Aorta (tissue), 5 donors: Measurements from ENCODE around the gene THBS4. TPM values are rescaled to one million over a fixed set of nuclear protein-coding genes. Genes with fewer than 3 reads are reported as not detected.

ENCODE experiments used
- ATAC-seq: fragments of 200-7000 bp; cut with Tn5 transposase; one replicate; pipeline ENCODE4 v1.9.1; 2022; ENCODE audit warnings: moderate library complexity; ENCODE audit not compliant: low FRiP score
- DNase-seq, 2 donors: peaks; one replicate each; pipeline ENCODE4 v3.0.0-alpha.2; 2020
- H3K27ac ChIP-seq, 2 donors: one replicate each; pipeline ENCODE4 v1.5.1; 2013; ENCODE audit warnings: low read length in 2 of 2, mild to moderate bottlenecking in 2 of 2, moderate library complexity in 2 of 2, control low read depth in 1 of 2, inconsistent platforms in 1 of 2, low read depth in 1 of 2
- H3K27me3 ChIP-seq, 2 donors: one replicate each; pipeline ENCODE4 v1.6.1; 2013; ENCODE audit warnings: control low read depth in 1 of 2, low read length in 1 of 2, mild to moderate bottlenecking in 1 of 2, moderate library complexity in 1 of 2; ENCODE audit not compliant: insufficient read depth in 2 of 2, control insufficient read depth in 1 of 2
- H3K36me3 ChIP-seq, 2 donors: one replicate each; pipeline ENCODE4 v1.6.1; 2013; ENCODE audit warnings: control low read depth in 1 of 2, low read length in 1 of 2, mild to moderate bottlenecking in 1 of 2; ENCODE audit not compliant: insufficient read depth in 2 of 2, control insufficient read depth in 1 of 2
- H3K4me1 ChIP-seq, 2 donors: one replicate each; pipeline ENCODE4 v1.6.1; 2013; ENCODE audit warnings: low read length in 2 of 2, control low read depth in 1 of 2, mild to moderate bottlenecking in 1 of 2, moderate library complexity in 1 of 2; ENCODE audit not compliant: insufficient read depth in 2 of 2, control insufficient read depth in 1 of 2
- H3K4me3 ChIP-seq, 2 donors: one replicate each; pipeline ENCODE4 v1.5.1; 2013; ENCODE audit warnings: low read length in 2 of 2, control low read depth in 1 of 2, mild to moderate bottlenecking in 1 of 2
- H3K9me3 ChIP-seq: one replicate; pipeline ENCODE4 v1.6.1; 2013; ENCODE audit warnings: mild to moderate bottlenecking, low read length; ENCODE audit not compliant: control insufficient read depth
- WGBS, 2 donors: extraction: QIAGEN DNeasy Blood & Tissue Kit; methylation state at CpG; one replicate each; pipeline ENCODE4 v1.1.7; 2013; 5-methylcytosine and 5-hydroxymethylcytosine counted together
- intact Hi-C, 2 donors: fragments of 100-400 bp; cut with DNase I; formaldehyde crosslinking; loops; one replicate each; pipeline versions ENCODE4 v1.14.2 to v1.15.0; 2022
- polyA plus RNA-seq, 2 donors: library from polyadenylated mRNA; stranded (reverse); fragments of 200-250 nt; gene quantifications; one replicate each; pipeline ENCODE4 v1.2.3, GENCODE V29; 2013
- total RNA-seq, 2 donors: library from RNA; stranded (reverse); fragmentation: NEBNext Ultra II Directional; extraction: Animal tissue kit (Norgen Biotek cat#: 25700); gene quantifications; one replicate each; pipeline ENCODE4 v1.2.1, GENCODE V29; 2021
- donor health status: healthy with polysubstance abuse.
- donor health status: Bipolar disorder and iron deficiency.
- donor health status: DM: no; HTN: no; CAD: no.
- donor health status: DM: no; HTN: no; CAD: no.
- donor health status: DM: yes; HTN: yes; CAD: no.

Gene THBS4
- total and polyA plus RNA-seq, 4 donors: 0.36 to 23.6 (median 2.9) TPM; not detected in 1

DNA sequence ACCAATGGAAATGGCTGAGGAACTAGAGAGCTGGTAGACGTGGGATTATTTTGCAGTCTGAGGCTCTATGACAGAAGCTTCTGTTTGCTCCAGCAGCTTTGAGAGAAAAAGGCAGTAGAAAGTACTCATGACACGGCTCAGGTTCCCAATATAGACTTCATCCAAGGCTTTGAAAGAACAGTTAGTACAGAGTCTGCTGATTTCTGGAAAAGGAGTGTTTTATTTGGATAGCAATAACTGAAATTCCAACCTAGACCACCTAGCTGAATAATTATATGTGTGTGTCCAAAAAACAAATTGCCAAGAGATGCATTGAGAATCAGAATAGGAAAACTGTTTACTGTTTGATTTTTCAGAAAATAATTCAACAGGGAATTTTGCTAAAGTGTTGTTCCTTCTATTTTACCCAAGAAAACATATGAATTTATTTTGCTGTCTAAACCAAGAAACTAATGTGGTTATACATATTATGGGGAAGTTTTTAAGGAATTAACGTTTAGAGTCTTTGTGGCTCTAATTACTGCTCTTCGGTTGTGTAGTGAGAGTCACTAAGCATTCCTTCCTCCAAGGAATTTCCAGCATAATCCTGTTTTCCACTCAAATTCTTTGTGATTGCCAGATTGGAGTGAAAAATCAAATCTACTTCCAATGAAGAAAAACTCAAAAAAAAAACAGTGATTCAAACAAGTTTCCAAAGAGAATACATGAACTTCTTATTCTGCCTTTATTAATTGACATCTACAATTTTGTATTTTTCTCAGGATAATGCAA is 26.0 kb upstream of the THBS4 start:
- ATAC-seq (no peak), DNase-seq (no peak)
- no peaks in the 10 kb centered on the region for H3K36me3 ChIP-seq
- no peaks in the 10 kb centered on the region for H3K27me3 ChIP-seq
- intact Hi-C loops: no loop called here
- no peaks in the 10 kb centered on the region for H3K9me3 ChIP-seq
- no peak overlapping the region for H3K27ac ChIP-seq
- no peak overlapping the region for H3K4me3 ChIP-seq
- 27% methylated on average over 4 of the region's 4 CpGs for WGBS, 2 donors
- no peaks in the 10 kb centered on the region for H3K4me1 ChIP-seq

GRCh38 chr5:80010754-80011392 is 24.3 kb upstream of the THBS4 start:
- no peak overlapping the region for H3K4me3 ChIP-seq
- no peaks in the 10 kb centered on the region for H3K27me3 ChIP-seq
- WGBS, 2 donors: 69 to 76% methylated on average over 5 of the region's 5 CpGs
- no peaks in the 10 kb centered on the region for H3K4me1 ChIP-seq
- DNase-seq: no peak
- H3K36me3 ChIP-seq: no peaks in the 10 kb centered on the region
- no peak overlapping the region for H3K27ac ChIP-seq
- intact Hi-C loops: no loop called here
- no peaks in the 10 kb centered on the region for H3K9me3 ChIP-seq
- ATAC-seq: no peak

DNA sequence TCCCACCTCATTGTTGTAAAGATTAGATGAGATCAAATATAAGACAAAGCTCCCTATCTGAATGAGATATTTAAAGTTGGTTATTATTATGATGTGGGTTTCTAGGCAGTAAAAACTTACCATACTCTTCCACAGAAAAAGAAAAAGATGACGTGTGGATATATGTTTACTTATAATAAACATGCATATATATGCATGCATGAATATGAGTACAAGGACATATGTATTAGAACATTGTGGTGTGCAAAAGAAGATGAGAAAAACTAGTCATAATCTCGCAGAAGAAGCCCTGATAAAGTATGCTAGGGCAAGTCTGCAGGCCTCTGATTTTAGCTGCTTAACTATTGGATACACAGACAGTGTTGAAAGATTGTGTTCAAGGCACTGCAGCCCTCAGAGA is 10.1 kb upstream of the THBS4 start:
- no peak overlapping the region for H3K4me3 ChIP-seq
- H3K4me1 ChIP-seq: no peaks in the 10 kb centered on the region
- intact Hi-C loops: no loop called here
- ATAC-seq (no peak), DNase-seq (no peak)
- H3K27me3 ChIP-seq: no peaks in the 10 kb centered on the region
- H3K27ac ChIP-seq: no peak overlapping the region
- WGBS, 2 donors: 79 to 82% methylated on average over 2 of the region's 2 CpGs
- peaks cover 1% of the 10 kb centered on the region for H3K9me3 ChIP-seq
- H3K36me3 ChIP-seq: no peaks in the 10 kb centered on the region

DNA sequence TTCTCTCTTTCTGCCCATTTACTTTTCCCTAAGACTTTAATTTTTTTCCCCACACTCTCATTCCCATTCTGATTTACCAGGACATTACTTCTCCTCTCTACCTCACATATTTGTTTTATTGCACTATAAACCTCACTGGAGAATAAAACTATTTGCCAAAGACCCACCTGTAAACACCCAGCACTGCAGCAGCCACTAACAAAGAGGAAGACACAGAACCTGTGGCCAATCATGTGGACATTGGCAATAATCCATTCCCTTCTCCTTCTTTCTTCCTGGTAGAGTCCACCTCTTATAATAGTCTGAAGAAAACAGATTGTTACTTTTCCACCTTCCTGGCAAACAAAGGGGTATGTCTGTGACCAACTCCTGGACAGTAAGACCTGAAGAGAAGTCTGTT is 8.3 kb upstream of the THBS4 start:
- DNase-seq: no peak
- H3K4me3 ChIP-seq: no peak overlapping the region

DNA sequence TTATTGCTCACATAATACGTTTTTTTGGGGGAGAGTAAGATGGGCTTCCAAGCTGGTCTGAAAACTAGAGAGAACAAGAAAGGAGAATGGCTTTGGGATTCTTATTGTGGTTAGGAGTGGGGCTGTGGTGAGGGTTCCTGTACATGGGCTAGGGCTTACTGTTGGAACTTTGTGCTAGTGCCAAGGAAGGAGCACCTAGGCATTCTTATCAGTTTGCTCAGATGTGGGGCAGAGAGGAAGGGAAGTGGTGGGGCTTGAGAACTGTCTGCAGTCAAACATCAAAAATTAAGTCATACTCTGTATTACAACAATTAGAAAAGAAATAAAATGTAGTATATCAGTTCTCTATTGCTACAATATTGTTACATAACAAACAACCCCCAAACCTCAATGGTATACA is 4.0 kb upstream of the THBS4 start:
- H3K4me3 ChIP-seq: no peak overlapping the region

More for the DNA sequence above, 8.3 kb upstream of the THBS4 start:
- Histone ChIP-seq H3K27ac (no peak overlapping the region), H3K27me3 (no peaks in the 10 kb centered on the region), H3K36me3 (no peaks in the 10 kb centered on the region), H3K4me1 (no peaks in the 10 kb centered on the region), H3K9me3 (no peaks in the 10 kb centered on the region)
- intact Hi-C loops: no loop called here
- ATAC-seq: no peak

DNA sequence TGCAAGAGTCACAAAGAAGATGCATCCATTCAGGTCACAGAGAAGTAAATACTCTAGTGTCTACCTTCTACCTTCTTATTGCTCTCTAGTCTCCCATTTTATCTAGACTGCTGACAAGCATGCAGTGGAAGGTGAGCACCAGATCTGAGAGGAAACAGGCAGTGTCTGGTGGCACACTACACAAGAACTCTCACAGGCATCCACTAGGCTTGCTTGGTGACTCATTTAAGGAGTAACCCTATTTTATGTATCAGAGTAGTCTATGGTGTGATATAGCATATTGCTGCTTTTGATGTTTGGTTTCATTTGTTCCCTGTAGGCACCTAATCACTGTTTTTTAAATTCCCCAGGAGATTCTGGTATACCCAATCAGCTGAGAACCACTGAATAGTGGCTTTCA is 1.6 kb upstream of the THBS4 start:
- peaks cover 2% of the 10 kb centered on the region for H3K9me3 ChIP-seq
- DNase-seq: no peak
- no peak overlapping the region for H3K27ac ChIP-seq
- no peaks in the 10 kb centered on the region for H3K4me1 ChIP-seq
- no peaks in the 10 kb centered on the region for H3K27me3 ChIP-seq
- no peak for ATAC-seq
- intact Hi-C loops: no loop called here
- H3K36me3 ChIP-seq: no peaks in the 10 kb centered on the region
- H3K4me3 ChIP-seq: no peak overlapping the region

More for the DNA sequence above, 4.0 kb upstream of the THBS4 start:
- intact Hi-C loops: no loop called here
- peaks cover 2% of the 10 kb centered on the region for H3K9me3 ChIP-seq
- no peaks in the 10 kb centered on the region for H3K27me3 ChIP-seq
- no peaks in the 10 kb centered on the region for H3K36me3 ChIP-seq
- no peaks in the 10 kb centered on the region for H3K4me1 ChIP-seq
- DNase-seq (no peak), ATAC-seq (no peak)
- H3K27ac ChIP-seq: no peak overlapping the region
- 71 to 80% methylated on average over 1 of the region's 1 CpG for WGBS, 2 donors

DNA sequence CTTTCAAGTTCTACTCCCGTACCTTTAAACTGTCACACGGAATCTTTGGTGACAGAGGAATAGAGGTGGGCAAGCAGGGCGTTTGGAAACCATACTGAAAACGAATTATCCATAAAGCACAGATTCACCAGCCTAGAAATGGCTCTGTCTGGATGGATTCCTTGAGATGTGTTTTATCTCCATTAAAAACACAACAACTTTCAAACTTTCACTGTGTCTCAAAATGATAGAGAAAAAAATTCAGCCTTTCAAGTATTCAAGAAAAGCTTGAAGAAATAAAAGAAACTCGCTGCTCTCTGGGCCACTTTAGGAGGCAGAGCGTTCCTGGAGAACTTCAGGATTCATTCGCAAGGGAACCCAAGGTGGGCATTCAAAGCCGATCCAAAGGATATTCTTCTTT is 589 bp upstream of the THBS4 start:
- Histone ChIP-seq H3K27me3 (no peaks in the 10 kb centered on the region), H3K9me3 (peaks cover 2% of the 10 kb centered on the region), H3K36me3 (no peaks in the 10 kb centered on the region), H3K4me3 (no peak overlapping the region), H3K4me1 (no peaks in the 10 kb centered on the region), H3K27ac (no peak overlapping the region)
- 33 to 35% methylated on average over 8 of the region's 8 CpGs for WGBS, 2 donors
- DNase-seq: no peak
- intact Hi-C loops: no loop called here
- ATAC-seq: no peak

GRCh38 chr5:80035839-80036238 is 691 bp downstream of the THBS4 start:
- intact Hi-C loops: no loop called here
- DNase-seq (no peak), ATAC-seq (no peak)
- WGBS, 2 donors: 75 to 76% methylated on average over 7 of the region's 7 CpGs
- H3K36me3 ChIP-seq: no peaks in the 10 kb centered on the region
- no peak overlapping the region for H3K27ac ChIP-seq
- peaks cover 2% of the 10 kb centered on the region for H3K9me3 ChIP-seq
- H3K4me3 ChIP-seq: no peak overlapping the region
- H3K27me3 ChIP-seq: no peaks in the 10 kb centered on the region
- no peaks in the 10 kb centered on the region for H3K4me1 ChIP-seq

DNA sequence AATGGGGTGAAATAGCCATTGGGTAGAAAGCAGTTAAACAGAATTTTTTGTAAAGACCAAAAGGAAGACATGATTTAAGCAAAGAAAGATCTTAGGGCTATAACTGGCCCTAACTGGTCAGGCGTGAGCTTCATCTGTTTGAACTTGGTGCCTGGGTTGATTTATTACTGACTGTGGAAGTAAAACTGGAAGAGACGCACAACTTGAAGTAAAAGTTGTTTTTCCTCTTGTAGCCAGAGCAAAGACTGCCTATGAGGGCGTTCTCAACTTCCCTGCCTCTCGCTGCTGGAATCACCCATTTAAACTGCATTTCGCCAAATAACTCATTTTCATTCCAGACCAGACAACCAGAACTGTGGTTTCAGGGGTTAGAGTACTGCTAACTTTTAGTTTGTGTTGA is 1.5 kb downstream of the THBS4 start:
- no peak overlapping the region for H3K4me3 ChIP-seq
- WGBS, 2 donors: 70 to 73% methylated on average over 5 of the region's 5 CpGs
- H3K27me3 ChIP-seq: no peaks in the 10 kb centered on the region
- no peak for ATAC-seq
- no peaks in the 10 kb centered on the region for H3K36me3 ChIP-seq
- no peak for DNase-seq
- peaks cover 2% of the 10 kb centered on the region for H3K9me3 ChIP-seq
- H3K27ac ChIP-seq: no peak overlapping the region
- no peaks in the 10 kb centered on the region for H3K4me1 ChIP-seq
- intact Hi-C loops: no loop called here
